ENCODE data around the gene RADIL.
A peak's percentile ranks its signal among the peaks of the same experiment; 100 is the strongest.
"Not testable (repeated sequence)": the region's sequence is repeated elsewhere in the genome, so short reads cannot be mapped to it uniquely, and the experiment has no call there.

Gene RADIL

DNA sequence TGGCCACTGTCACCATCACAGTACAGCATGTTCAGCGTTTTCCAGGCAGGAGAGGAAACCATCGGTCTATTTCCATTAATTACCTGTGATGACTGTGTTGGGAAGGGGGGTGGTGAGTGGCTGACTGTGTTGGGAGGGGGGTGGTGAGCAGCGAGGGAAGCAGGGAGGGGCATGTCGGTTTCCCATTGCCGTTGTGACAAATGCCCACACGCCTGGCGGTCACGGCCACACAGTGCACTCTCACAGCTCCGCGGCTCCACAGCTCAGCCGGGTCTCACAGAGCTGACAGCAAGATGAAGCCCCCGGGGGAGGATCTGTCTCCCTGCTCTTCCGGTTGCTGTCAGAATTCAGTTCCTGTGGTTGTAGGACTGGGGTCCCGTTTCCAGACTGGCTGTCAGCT is 69.1 kb downstream of the RADIL start:
- H3K4me1 Mint-ChIP-seq (ENCODE audit: low read depth in 2 of 2) = peaks cover 0 to 4% of the 10 kb centered on the region in 2 donors
- no peak for DNase-seq
- H3K4me3 Mint-ChIP-seq = no peak overlapping the region
- peaks cover 34 to 58% of the 10 kb centered on the region in 2 donors for H3K27me3 Mint-ChIP-seq
- H3K27ac Mint-ChIP-seq = no peak overlapping the region
- H3K36me3 Mint-ChIP-seq (ENCODE audit: insufficient read depth) = no peaks in the 10 kb centered on the region
- H3K9me3 Mint-ChIP-seq = no peaks in the 10 kb centered on the region
- no peak for ATAC-seq (replicated peaks)

DNA sequence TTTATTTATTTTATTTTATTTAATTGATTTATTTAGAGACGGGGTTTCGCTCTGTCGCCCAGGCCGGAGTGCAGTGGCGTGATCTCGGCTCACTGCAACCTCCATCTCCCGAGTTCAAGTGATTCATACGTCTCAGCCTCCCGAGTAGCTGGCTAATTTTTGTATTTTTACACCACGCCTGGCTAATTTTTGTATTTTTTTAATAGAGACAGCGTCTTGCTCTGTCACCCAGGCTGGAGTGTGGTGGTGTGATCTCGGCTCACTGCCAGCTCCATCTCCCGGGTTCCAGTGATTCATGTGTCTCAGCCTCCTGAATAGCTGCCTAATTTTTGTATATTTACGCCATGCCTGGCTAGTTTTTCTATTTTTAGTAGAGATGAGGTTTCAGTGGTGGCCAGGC is 73.8 kb downstream of the RADIL start:
- Mint-ChIP-seq H3K4me1 (ENCODE audit: low read depth in 2 of 2) (peaks cover 3 to 7% of the 10 kb centered on the region in 2 donors), H3K27me3 (peaks cover 25 to 28% of the 10 kb centered on the region in 2 donors), H3K4me3 (peak overlapping the region; percentile 74 to 75), H3K9me3 (no peaks in the 10 kb centered on the region), H3K27ac (no peak overlapping the region), H3K36me3 (ENCODE audit: insufficient read depth) (peaks cover 3% of the 10 kb centered on the region)
- DNase-seq = no peak
- no peak for ATAC-seq (replicated peaks)

DNA sequence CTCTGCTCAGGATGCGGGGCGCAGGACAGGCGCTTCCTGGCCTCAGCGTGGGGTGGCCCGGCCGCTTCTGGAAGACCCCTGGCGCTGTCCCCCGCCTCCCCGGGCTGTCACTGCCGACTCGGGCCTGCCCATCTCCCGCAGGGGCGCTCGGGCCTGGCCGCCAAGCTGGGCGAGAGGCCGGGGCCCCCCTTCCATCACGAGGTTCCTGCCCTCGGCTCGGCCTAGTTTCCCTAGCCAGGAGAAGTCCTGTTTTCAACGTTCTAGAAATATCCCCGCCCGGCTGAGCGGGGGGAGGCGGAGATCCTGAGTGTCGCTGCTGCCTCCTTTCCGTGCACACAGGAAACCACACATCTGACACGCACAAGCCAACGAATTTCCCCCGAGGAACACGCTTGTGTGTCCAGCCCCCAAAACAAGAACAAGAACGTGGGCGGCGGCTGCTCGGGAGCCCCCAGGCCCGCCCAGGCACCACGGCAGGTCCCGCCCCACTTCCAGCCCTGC is 74.4 kb downstream of the RADIL start:
- Mint-ChIP-seq H3K36me3 (ENCODE audit: insufficient read depth) (peaks cover 3% of the 10 kb centered on the region), H3K9me3 (no peaks in the 10 kb centered on the region), H3K27ac (no peak overlapping the region), H3K27me3 (peaks cover 20 to 23% of the 10 kb centered on the region in 2 donors), H3K4me3 (peak overlapping the region; percentile 74 to 75), H3K4me1 (ENCODE audit: low read depth in 2 of 2) (peaks cover 3 to 7% of the 10 kb centered on the region in 2 donors)
- peak; percentile 23 to 34 (median 31) for DNase-seq
- ATAC-seq (replicated peaks) = peak; percentile 86

DNA sequence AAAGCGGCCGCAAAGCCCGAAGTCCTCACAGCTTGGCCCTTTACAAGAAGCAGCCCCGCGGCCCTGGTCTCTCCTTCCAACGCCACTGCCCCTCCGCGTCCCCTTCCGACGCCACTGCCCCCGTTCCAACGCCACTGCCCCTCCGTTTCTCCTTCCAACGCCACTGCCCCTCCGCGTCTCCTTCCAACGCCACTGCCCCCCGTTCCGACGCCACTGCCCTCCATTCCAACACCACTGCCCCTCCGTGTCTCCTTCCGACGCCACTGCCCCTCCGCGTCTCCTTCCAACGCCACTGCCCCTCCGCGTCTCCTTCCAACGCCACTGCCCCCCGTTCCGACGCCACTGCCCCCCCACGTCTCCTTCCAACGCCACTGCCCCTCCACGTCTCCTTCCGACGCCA is 75.0 kb downstream of the RADIL start:
- Mint-ChIP-seq H3K27ac (peak overlapping the region; percentile 16 to 31), H3K27me3 (peaks cover 14 to 17% of the 10 kb centered on the region in 2 donors), H3K4me3 (peak overlapping the region; percentile 49 to 55), H3K36me3 (ENCODE audit: insufficient read depth) (peaks cover 3% of the 10 kb centered on the region), H3K9me3 (no peaks in the 10 kb centered on the region), H3K4me1 (ENCODE audit: low read depth in 2 of 2) (peaks cover 3 to 7% of the 10 kb centered on the region in 2 donors)
- ATAC-seq (replicated peaks) (no peak), DNase-seq (no peak)

DNA sequence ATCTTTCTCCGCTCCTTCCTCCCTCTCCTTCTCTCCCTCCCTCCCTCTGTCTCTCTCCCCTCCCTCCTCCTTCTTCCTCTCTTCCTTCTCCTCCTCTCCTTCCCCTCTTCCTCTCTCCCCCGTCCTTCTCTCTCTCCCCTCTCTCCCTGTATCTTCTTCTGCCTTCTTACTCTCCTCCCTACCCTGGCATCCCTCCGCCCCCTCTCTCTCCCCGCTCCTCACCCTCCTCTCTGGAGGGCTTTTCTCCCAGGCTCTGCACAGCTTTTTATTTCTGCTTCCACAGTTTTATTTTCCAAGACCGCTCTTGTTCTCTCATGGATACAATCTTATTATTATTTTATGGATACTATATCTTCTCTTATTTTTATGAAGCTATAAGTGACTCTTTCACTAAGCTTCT is 75.5 kb downstream of the RADIL start:
- DNase-seq = no peak
- Mint-ChIP-seq H3K4me3 (peak overlapping the region; percentile 44 to 49), H3K9me3 (no peaks in the 10 kb centered on the region), H3K4me1 (ENCODE audit: low read depth in 2 of 2) (peaks cover 3 to 7% of the 10 kb centered on the region in 2 donors), H3K27me3 (peaks cover 9 to 11% of the 10 kb centered on the region in 2 donors), H3K27ac (peak overlapping the region; percentile 16 to 31), H3K36me3 (ENCODE audit: insufficient read depth) (peaks cover 3% of the 10 kb centered on the region)
- ATAC-seq (replicated peaks) = no peak

DNA sequence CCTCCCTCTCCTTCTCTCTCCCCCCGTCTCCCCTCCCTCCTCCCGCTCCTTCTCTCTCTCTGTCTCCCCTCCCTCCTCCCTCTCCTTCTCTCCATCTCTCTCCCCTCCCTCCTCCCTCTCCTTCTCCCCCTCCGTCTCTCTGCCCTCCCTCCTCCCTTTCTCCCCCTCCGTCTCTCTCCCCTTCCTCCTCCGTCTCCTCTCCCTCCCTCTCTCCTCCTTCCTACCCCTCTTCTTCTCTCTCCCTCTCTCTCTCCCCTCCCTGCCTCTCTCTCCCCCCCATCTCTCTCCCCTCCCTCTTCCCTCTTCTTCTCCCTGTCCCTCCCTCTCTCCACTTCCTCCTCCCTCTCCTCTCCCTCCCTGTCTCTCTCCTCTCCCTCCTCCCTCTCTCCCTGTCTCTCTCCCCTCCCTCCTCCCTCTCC is 75.9 kb downstream of the RADIL start:
- Mint-ChIP-seq H3K36me3 (ENCODE audit: insufficient read depth) (peaks cover 3% of the 10 kb centered on the region), H3K27me3 (peaks cover 4 to 7% of the 10 kb centered on the region in 2 donors), H3K4me3 (peak overlapping the region; percentile 44 to 49), H3K27ac (peak overlapping the region in 1 of 2 donors; percentile 53), H3K4me1 (ENCODE audit: low read depth in 2 of 2) (peaks cover 3 to 7% of the 10 kb centered on the region in 2 donors), H3K9me3 (no peaks in the 10 kb centered on the region)
- DNase-seq = no peak
- ATAC-seq (replicated peaks) = no peak

DNA sequence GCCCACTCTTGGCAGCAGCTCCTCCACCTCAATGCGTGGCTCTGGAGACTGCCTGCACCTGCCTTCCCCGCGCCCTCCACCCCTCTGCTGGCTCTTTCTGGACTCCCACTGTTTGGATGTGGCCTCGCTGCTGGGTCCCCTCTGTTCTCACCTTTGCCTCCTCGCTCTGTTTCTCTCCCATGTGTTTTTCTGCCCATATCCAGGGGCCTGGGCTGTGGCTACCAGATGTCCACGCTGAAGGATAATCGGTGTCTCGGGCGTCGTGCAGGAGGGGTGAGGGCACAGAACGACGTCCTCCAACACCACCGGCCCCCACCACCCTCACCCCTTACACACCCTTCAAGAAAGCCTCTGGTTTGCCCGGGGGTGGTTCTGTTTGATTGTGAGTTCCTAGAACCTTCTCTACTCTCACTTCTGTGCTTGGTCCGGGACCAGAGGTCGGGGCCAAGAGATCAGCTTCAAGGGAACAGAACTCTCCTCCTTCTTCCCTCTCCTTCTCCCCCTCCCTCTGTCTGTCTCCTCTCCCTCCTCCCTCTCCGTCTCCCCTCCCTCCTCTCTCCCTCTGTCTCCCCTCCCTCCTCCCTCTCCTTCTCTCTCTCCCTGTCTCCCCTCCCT is 76.4 kb downstream of the RADIL start:
- DNase-seq (no peak), ATAC-seq (replicated peaks) (no peak)
- peaks cover 3 to 7% of the 10 kb centered on the region in 2 donors for H3K4me1 Mint-ChIP-seq (ENCODE audit: low read depth in 2 of 2)
- no peaks in the 10 kb centered on the region for H3K9me3 Mint-ChIP-seq
- peaks cover 0 to 5% of the 10 kb centered on the region in 2 donors for H3K27me3 Mint-ChIP-seq
- peaks cover 3% of the 10 kb centered on the region for H3K36me3 Mint-ChIP-seq (ENCODE audit: insufficient read depth)
- peak overlapping the region in 1 of 2 donors; percentile 53 for H3K27ac Mint-ChIP-seq
- H3K4me3 Mint-ChIP-seq = peak overlapping the region in 1 of 2 donors; percentile 44

DNA sequence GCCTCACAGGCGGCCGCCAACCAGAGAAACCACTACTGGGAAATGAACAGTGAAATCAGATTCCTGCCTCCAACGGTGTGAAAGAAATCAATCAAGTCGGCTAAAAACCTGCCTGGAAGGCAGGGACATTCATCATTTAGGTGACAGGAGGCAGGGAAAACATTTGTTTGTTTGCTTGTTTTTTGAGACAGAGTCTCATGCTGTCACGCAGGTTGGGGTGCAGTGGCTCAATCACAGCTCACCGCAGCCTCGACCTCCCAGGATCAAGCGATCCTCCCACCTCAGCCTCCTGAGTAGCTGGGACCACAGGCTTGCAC is 77.6 kb downstream of the RADIL start:
- Mint-ChIP-seq H3K4me1 (ENCODE audit: low read depth in 2 of 2) (peaks cover 3 to 7% of the 10 kb centered on the region in 2 donors), H3K27me3 (peaks cover 0 to 5% of the 10 kb centered on the region in 2 donors)

DNA sequence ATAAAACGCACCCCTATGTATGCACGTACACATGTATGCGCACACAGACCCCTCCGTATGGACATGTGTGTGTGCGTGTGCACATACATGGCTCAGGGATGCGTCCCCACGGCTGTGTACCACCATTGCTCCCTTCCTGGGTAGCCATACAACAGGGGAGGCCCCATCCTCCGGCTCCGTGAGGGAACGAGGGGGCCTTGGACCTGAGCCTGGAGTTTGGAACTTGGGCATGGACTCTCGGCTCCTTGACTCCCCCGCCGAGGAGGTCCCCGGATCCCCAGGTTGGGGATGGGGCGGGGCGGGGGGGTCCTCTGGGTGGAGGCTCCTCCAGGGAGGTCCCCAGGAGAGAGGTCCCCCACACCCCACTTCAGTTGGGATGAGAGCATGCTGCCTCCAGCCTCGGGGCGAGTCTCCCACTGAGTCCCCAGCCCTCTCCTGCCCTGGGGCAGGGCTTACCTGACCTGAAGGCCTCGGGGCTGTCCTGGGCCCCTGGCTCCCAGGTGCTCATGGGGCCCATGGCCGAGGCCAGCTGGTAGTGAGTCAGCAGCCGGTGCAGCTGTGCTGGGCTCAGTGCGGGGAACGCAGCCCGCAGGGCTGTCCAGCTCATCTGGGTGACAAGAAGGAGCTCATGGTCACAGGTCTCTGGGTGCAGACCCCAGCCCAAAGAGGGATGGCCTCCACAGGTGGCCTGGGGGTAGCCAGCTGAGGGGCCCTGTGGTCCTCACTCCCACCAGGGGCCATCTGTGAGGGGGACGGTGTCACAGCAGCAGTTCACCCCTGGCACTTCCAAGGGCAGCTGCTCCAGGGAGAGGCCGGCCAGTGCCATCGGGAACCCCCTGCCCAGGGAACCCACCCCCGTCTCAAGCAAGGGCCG is 78.2 kb downstream of the RADIL start:
- no peaks in the 10 kb centered on the region for H3K9me3 Mint-ChIP-seq
- DNase-seq (no peak), ATAC-seq (replicated peaks) (no peak)
- no peak overlapping the region for H3K4me3 Mint-ChIP-seq
- H3K27me3 Mint-ChIP-seq = peaks cover 0 to 2% of the 10 kb centered on the region in 2 donors
- H3K36me3 Mint-ChIP-seq (ENCODE audit: insufficient read depth) = peaks cover 3% of the 10 kb centered on the region
- no peak overlapping the region for H3K27ac Mint-ChIP-seq
- H3K4me1 Mint-ChIP-seq (ENCODE audit: low read depth in 2 of 2) = peaks cover 3 to 7% of the 10 kb centered on the region in 2 donors

More for the DNA sequence above, 77.6 kb downstream of the RADIL start:
- DNase-seq (no peak), ATAC-seq (replicated peaks) (no peak)
- Mint-ChIP-seq H3K36me3 (ENCODE audit: insufficient read depth) (peaks cover 3% of the 10 kb centered on the region), H3K27ac (no peak overlapping the region), H3K9me3 (no peaks in the 10 kb centered on the region), H3K4me3 (no peak overlapping the region)

DNA sequence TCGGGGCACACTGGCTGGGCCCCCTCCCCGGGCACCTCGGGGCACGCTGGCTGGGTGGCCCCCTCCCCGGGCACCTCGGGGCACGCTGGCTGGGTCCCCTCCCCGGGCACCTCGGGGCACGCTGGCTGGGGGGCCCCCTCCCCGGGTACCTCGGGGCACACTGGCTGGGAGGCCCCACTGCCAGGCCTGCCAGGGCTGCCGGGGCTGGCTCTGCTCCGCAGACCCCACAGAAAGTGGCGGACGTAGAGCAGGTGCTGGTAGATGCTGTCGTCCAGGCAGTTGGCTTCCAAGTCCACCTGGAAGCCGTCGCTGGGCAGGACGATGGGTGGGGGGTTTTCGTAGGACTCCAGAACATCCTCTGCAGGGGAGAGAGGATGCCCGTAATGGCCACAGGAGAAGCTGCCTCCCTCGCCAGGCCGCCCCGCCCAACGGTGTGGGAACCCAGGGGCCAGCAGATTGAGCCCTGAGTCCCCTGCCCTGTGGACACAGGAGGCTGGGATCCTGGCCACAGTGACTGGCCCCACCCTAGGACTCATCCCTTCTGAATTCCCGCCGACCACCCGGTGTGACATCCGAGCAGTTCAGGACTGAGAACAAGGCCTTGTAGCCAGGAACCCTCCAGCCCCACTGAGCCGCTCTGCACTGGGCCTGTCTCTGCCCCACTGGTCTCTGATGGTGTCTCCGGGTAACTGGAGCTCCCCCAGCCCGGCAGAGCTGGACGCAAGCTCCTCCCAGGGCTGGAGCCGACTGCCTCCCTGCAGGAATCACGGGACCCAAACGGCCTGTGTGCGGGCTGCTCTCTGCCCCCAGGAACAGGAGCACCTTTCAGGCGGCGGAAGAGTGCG is 79.9 kb downstream of the RADIL start:
- Mint-ChIP-seq H3K27ac (no peak overlapping the region), H3K4me3 (no peak overlapping the region), H3K9me3 (no peaks in the 10 kb centered on the region), H3K36me3 (ENCODE audit: insufficient read depth) (peaks cover 3% of the 10 kb centered on the region), H3K4me1 (ENCODE audit: low read depth in 2 of 2) (no peaks in the 10 kb centered on the region), H3K27me3 (no peaks in the 10 kb centered on the region)
- DNase-seq (no peak), ATAC-seq (replicated peaks) (no peak)

DNA sequence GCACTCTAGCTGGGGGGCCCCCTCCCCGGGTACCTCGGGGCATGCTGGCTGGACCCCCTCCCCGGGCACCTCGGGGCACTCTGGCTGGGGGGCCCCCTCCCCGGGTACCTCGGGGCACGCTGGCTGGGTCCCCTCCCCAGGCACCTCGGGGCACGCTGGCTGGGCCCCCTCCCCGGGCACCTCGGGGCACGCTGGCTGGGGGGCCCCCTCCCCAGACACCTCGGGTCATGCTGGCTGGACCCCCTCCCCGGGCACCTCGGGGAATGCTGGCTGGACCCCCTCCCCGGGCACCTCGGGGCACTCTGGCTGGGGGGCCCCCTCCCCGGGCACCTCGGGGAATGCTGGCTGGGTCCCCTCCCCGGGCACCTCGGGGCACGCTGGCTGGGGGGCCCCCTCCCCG is 80.9 kb downstream of the RADIL start:
- H3K27me3 Mint-ChIP-seq; ATAC-seq (replicated peaks); H3K36me3 Mint-ChIP-seq (ENCODE audit: insufficient read depth); H3K4me1 Mint-ChIP-seq (ENCODE audit: low read depth in 2 of 2); H3K4me3 Mint-ChIP-seq; H3K9me3 Mint-ChIP-seq; H3K27ac Mint-ChIP-seq; DNase-seq: not testable (repeated sequence)

DNA sequence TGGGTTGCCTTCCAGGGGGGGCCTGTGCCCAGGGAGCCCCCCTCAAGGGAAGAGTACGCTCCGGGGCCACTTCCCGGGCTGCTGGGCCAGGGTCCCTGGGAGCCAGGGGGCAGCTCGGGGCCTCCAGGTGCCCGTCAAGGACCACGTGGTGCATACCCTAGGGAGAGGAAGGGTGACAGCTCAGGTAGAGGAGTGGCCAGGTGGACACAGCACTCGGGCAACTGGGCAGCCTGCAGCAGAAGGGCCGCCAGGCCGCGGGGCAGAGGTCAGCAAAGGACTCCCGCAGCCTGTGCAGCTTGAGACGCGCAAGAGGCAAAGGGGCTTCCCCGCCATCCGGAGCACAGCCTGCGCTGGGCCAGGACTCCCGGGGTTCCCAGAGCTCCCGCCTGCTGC is 81.7 kb downstream of the RADIL start:
- ATAC-seq (replicated peaks) (no peak), DNase-seq (no peak)
- no peak overlapping the region for H3K27ac Mint-ChIP-seq
- no peaks in the 10 kb centered on the region for H3K4me1 Mint-ChIP-seq (ENCODE audit: low read depth in 2 of 2)
- H3K27me3 Mint-ChIP-seq = no peaks in the 10 kb centered on the region
- no peaks in the 10 kb centered on the region for H3K9me3 Mint-ChIP-seq
- H3K36me3 Mint-ChIP-seq (ENCODE audit: insufficient read depth) = peaks cover 5% of the 10 kb centered on the region
- no peak overlapping the region for H3K4me3 Mint-ChIP-seq
